Endothelial cell of umbilical vein (primary cell): ENCODE data around the gene NKX2-3. TPM values are rescaled to one million over a fixed set of nuclear protein-coding genes. Genes with fewer than 3 reads are reported as not detected.
A peak's percentile ranks its signal among the peaks of the same experiment; 100 is the strongest.

Source experiments
- BruUV-seq: library from RNA; stranded (reverse); fragments of 400-500 nt; replicated peaks from 2 replicates; lab custom pipeline; 2021; lab: Mats Ljungman, UMichigan
- CTCF ChIA-PET: fragments of 300-600, 350-600 bp; sonication (Branson Sonifier 250); formaldehyde crosslinking; loops from one replicate; lab custom pipeline; 2021; ENCODE audit warnings: antibody characterized with exemption, inconsistent platforms; lab: Charles Lee
- POLR2A ChIA-PET: fragments of 300-600, 350-600 bp; sonication (Branson Sonifier 250); formaldehyde crosslinking; loops from one replicate; lab custom pipeline; 2021; ENCODE audit warnings: antibody characterized with exemption, inconsistent platforms; lab: Charles Lee
- DNase-seq: peaks from one replicate; pipeline ENCODE4 v3.0.0-alpha.2; 2011; ENCODE audit warnings: low read depth, low spot score
- FAIRE-seq: peaks from 2 replicates; lab custom pipeline; 2011; peaks lifted over from hg19 to GRCh38; lab: Jason Lieb, UNC
- H2AFZ ChIP-seq: 2 replicates; pipeline ENCODE4 v1.6.0; 2012; ENCODE audit warnings: low read depth, low read length, control low read depth, inconsistent platforms
- H3K27ac ChIP-seq: 2 replicates; pipeline ENCODE4 v1.5.1; 2011; ENCODE audit warnings: low read depth, mild to moderate bottlenecking, control low read depth, low read length, moderate library complexity; ENCODE audit not compliant: insufficient read depth
- H3K27me3 ChIP-seq, 2 experiments: 2 replicates each; pipeline versions ENCODE4 v1.6.0 to v1.6.1; 2011; ENCODE audit warnings: low read length in 2 of 2, mixed read lengths in 1 of 2; ENCODE audit not compliant: control insufficient read depth in 2 of 2, insufficient read depth in 2 of 2
- H3K36me3 ChIP-seq, 2 experiments: 2 replicates in 1 of 2; 3 replicates in 1 of 2; pipeline ENCODE4 v1.5.1; 2011; ENCODE audit warnings: low read length in 2 of 2, mild to moderate bottlenecking in 1 of 2, moderate library complexity in 1 of 2; ENCODE audit not compliant: control insufficient read depth in 2 of 2, insufficient read depth in 2 of 2; ENCODE audit errors: extremely low read depth in 1 of 2
- H3K4me1 ChIP-seq: 3 replicates; pipeline ENCODE4 v1.5.1; 2011; ENCODE audit warnings: mild to moderate bottlenecking, low read length; ENCODE audit not compliant: control insufficient read depth, insufficient read depth; ENCODE audit errors: extremely low read depth
- H3K4me2 ChIP-seq: 2 replicates; pipeline ENCODE4 v1.6.1; 2011; ENCODE audit warnings: low read length, control low read depth, mixed read lengths; ENCODE audit not compliant: insufficient read depth
- H3K4me3 ChIP-seq, 3 experiments: fragments of 200-600 bp in 1 of 3; sonication (generic), shearing (Covaris generic) in 1 of 3; replicated peaks in 1 of 3; 2 replicates each; pipeline ENCODE4 v1.5.1; 2011 to 2016; ENCODE audit warnings: control low read depth in 3 of 3, low read length in 3 of 3, mild to moderate bottlenecking in 2 of 3, inconsistent platforms in 1 of 3, low read depth in 1 of 3, moderate library complexity in 1 of 3; ENCODE audit not compliant: insufficient read depth in 1 of 3
- H3K79me2 ChIP-seq: 2 replicates; pipeline ENCODE4 v1.6.0; 2012; ENCODE audit warnings: low read length, inconsistent platforms; ENCODE audit not compliant: control insufficient read depth, insufficient read depth
- H3K9ac ChIP-seq: replicated peaks from 2 replicates; pipeline ENCODE3; 2011; ENCODE audit warnings: low read length, control low read depth; ENCODE audit not compliant: insufficient read depth; ENCODE audit errors: extremely low read depth
- H3K9me1 ChIP-seq: replicated peaks from 3 replicates; pipeline ENCODE4 v1.6.0; 2011; ENCODE audit warnings: mild to moderate bottlenecking, low read length; ENCODE audit not compliant: control insufficient read depth, insufficient read depth; ENCODE audit errors: extremely low read depth
- H3K9me3 ChIP-seq: replicated peaks from 2 replicates; pipeline ENCODE4 v1.5.1; 2012; ENCODE audit warnings: low read length, inconsistent platforms; ENCODE audit not compliant: control insufficient read depth, insufficient read depth
- H4K20me1 ChIP-seq: replicated peaks from 2 replicates; pipeline ENCODE3; 2011; ENCODE audit warnings: mild to moderate bottlenecking, low read length; ENCODE audit not compliant: control insufficient read depth, insufficient read depth; ENCODE audit errors: extremely low read depth
- EZH2 ChIP-seq: IDR thresholded peaks from 2 replicates; pipeline ENCODE4 v1.6.1; 2012; ENCODE audit warnings: borderline replicate concordance, low read depth, mild to moderate bottlenecking, moderate library complexity, low read length, inconsistent platforms; ENCODE audit not compliant: severe bottlenecking
- FOS ChIP-seq: IDR thresholded peaks from 2 replicates; pipeline ENCODE4 v1.6.1; 2011; ENCODE audit warnings: mild to moderate bottlenecking, low read length, moderate library complexity, borderline replicate concordance; ENCODE audit not compliant: insufficient read depth
- GATA2 ChIP-seq: IDR thresholded peaks from 2 replicates; pipeline ENCODE4 v1.7.0; 2011; ENCODE audit warnings: low read depth, mild to moderate bottlenecking, moderate library complexity, mixed read lengths, low read length; ENCODE audit not compliant: insufficient read length, insufficient read depth
- dilution Hi-C: fragments of 300-500 bp; cut with MboI; formaldehyde crosslinking; loops from one replicate; pipeline ENCODE4 v1.15.0; 2019; ENCODE audit warnings: low sequenced_read_pairs; ENCODE audit not compliant: extremely low pct_ligation_motif_present
- intact Hi-C: fragments of 100-400 bp; cut with micrococcal nuclease; formaldehyde crosslinking; loops from one replicate; pipeline ENCODE4 v1.10.0; 2022
- polyA plus RNA-seq, 4 experiments: library from polyadenylated mRNA; depleted of rRNA in 3 of 4; stranded (reverse) in 3 of 4; unstranded in 1 of 4; fragments of >200 nt; gene quantifications; 2 replicates each; pipeline versions ENCODE4 v1.2.1 to v1.2.3, GENCODE V29; 2011 to 2012; ENCODE audit warnings: missing spikeins in 1 of 4
- total RNA-seq: library from RNA; stranded (reverse); gene quantifications from 2 replicates; pipeline ENCODE4 v1.2.3, GENCODE V29; 2021
- TF ChIP-seq, protein P1 (sequence below), 2 donors: IDR thresholded peaks; 1 replicate in 1 of 2; 2 replicates in 1 of 2; pipeline ENCODE4 v1.5.1; 2011; ENCODE audit warnings: low read length in 2 of 2, mild to moderate bottlenecking in 2 of 2, moderate library complexity in 2 of 2, control low read depth in 1 of 2, inconsistent platforms in 1 of 2, low read depth in 1 of 2; ENCODE audit not compliant: insufficient read depth in 1 of 2; ENCODE audit errors: extremely low read depth in 1 of 2

NKX2-3 gene
- total and polyA plus RNA-seq, 2 donors (not counting 3 experiments of a cell fraction or from before 2014, with no cell fraction given) = not detected

GRCh38 chr10:99560277-99561126, 27.8 kb downstream of the NKX2-3 start:
- peaks cover 3 to 19% of the 10 kb centered on the region in 2 experiments for H3K27me3 ChIP-seq
- no peak overlapping the region for H3K4me2 ChIP-seq
- H3K9me1 ChIP-seq = no peaks in the 10 kb centered on the region
- H3K9ac ChIP-seq = no peak overlapping the region
- intact Hi-C loops = loop anchor here (1.0 to 2.0 kb wide), 3 partner anchors 52 to 168 kb away; no protein-coding TSS in a partner anchor
- H3K4me3 ChIP-seq = no peak overlapping the region
- CTCF ChIA-PET = interaction anchor here (0.6 to 5.7 kb wide), 26 partner anchors 11 to 168 kb away, joined by 3 to 58 read pairs (median 4); no protein-coding TSS in a partner anchor
- H3K79me2 ChIP-seq = no peaks in the 10 kb centered on the region
- no peaks in the 10 kb centered on the region for H3K4me1 ChIP-seq
- H3K27ac ChIP-seq = no peak overlapping the region
- peak; percentile 41 for DNase-seq
- no peaks in the 10 kb centered on the region for H4K20me1 ChIP-seq
- POLR2A ChIA-PET = no interaction called here
- TF ChIP-seq, protein P1, sequence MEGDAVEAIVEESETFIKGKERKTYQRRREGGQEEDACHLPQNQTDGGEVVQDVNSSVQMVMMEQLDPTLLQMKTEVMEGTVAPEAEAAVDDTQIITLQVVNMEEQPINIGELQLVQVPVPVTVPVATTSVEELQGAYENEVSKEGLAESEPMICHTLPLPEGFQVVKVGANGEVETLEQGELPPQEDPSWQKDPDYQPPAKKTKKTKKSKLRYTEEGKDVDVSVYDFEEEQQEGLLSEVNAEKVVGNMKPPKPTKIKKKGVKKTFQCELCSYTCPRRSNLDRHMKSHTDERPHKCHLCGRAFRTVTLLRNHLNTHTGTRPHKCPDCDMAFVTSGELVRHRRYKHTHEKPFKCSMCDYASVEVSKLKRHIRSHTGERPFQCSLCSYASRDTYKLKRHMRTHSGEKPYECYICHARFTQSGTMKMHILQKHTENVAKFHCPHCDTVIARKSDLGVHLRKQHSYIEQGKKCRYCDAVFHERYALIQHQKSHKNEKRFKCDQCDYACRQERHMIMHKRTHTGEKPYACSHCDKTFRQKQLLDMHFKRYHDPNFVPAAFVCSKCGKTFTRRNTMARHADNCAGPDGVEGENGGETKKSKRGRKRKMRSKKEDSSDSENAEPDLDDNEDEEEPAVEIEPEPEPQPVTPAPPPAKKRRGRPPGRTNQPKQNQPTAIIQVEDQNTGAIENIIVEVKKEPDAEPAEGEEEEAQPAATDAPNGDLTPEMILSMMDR (IDR thresholded peaks at IDR 0.05; ENCODE audit: extremely low read depth in 1 of 2, insufficient read depth in 1 of 2, low read depth in 1 of 2, low read length in 2 of 2) = peak; percentile 62
- TF ChIP-seq FOS (no peak), EZH2 (no peak), GATA2 (no peak)
- H3K9me3 ChIP-seq = no peaks in the 10 kb centered on the region
- BruUV-seq = no TSS peak
- dilution Hi-C loops = no loop called here
- no peaks in the 10 kb centered on the region for H3K36me3 ChIP-seq
- peak; percentile 70 for FAIRE-seq
- no peak overlapping the region for H2AFZ ChIP-seq
